ENCODE results near the gene LARGE1. TPM values are rescaled to one million over a fixed set of nuclear protein-coding genes. Genes with fewer than 3 reads are reported as not detected.
"Not testable (repeated sequence)": the region's sequence is repeated elsewhere in the genome, so short reads cannot be mapped to it uniquely, and the experiment has no call there.

The LARGE1 gene
- polyA plus RNA-seq, 4 donors, result 24.6 to 29.6 (median 26.8) TPM

DNA sequence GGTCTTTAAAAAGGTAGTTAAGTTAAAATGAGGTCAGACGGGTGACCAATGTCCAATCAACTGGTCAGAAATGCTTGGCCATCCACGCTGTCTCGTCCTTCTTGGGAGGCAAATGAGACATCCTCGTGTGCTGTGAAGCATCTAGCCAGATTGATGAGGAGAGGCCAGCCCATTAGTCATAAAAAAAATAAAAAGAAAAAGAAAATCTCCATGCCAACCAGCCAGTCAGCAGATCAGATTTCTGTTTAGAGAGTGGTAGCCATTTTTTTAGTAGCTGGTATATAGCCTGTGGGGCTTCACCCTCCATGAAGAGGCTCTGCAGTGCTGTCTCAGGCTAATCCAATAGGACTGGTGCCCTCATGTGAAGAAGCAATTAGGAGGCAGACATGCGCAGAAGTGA is 519.0 kb downstream of the LARGE1 start:
- DNase-seq (ENCODE audit: low read depth in 4 of 4, low spot score in 2 of 4), result no peak

DNA sequence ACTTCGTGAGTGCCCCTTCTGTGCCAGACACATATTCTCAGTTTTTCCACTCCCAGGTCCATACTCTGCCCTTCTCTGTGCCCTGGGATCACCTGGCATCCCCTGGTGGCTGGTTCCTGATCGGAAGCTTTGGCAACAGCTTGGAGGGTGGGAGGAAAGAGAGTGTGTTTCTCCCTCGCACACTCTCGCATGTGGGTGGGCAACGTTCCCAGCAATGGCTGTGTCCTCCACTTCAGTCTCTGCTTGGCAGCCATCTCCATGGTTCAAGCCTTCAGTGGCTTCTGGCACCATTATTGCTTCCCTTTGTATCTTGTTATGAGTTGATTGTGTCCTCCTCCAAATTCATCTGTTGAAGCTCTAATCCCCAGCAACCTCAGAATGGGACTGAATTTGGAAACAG is 519.4 kb downstream of the LARGE1 start:
- no peak for DNase-seq (ENCODE audit: low read depth in 4 of 4, low spot score in 2 of 4)

DNA sequence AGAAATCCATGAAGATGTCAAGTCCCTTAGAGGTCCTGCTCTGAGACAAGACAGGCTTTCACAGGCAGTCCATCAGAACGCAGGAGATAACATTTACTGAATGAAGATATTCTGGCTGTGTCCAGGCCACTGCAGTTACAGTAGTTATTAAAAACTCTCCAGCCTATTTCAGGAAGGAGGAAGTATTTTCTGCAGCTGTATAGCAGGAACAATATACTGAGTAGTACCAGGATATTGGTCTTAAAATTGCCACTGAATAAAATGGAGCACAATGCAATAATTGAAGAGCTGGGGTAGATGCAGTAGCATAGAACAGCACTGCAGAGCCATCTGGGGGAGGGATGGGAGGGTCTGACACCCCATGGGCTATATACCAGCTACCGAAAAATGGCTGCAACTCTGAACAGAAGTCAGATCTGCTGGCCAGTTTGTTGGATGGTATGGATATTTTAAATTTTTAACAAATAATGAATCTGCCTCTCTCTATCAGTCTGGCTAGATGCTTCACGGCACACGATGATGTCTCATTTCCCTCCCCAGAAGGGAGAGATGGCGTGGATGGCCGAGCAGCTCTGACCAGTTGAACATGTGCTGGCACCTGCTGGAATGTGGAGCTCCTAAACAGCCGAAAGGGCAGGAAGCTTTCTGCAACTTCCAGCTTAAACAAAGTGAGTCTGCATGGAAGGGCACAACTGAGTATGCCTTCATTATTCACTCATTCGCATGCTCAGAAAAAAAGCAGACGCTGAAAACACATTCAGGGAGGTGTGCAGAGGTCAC is 520.0 kb downstream of the LARGE1 start:
- no peak for DNase-seq (ENCODE audit: low read depth in 4 of 4, low spot score in 2 of 4)

DNA sequence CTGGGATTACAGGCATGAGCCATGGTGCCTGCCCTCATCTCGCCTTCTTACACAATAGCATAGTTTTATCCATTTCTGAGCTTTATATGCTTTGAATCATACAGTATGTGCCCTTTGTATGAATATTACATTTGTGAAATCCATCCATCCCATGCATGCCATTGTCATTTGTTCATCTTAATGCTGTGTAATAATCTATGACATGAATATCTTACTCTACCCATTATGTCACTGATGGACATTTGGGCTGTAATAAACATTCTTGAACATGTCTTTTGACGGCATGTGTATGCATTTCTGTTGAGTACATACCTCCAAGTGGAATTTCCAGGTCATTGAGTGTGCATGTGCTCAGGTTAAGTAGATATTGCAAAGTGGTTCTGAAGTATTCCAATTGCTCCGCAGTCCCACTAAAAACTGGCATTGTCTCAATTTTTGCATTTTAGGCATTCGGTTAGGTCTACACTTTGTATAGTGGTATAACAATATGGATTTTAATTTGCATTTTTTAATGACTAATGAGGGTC is 522.8 kb downstream of the LARGE1 start:
- no peak for DNase-seq (ENCODE audit: low read depth in 4 of 4, low spot score in 2 of 4)

DNA sequence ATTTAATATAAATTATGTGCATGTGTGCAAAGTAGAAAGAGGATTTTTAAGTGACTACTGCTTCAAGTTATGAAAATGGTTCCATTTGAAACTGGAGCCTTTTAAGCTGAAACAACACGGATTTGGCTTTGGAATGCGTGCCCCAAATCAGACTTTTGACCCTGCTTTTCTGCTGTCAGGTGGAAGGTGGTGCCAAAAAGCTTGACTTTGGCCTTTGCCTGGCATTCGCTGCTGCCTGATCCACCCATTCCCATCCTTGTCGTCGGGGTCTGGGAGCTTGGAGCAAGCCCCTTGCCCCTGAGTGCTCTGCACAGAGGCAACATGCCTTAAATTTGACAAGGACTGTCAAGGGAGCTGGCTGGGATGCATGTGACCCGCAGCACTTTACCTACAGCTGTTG is 526.8 kb downstream of the LARGE1 start:
- no peak for DNase-seq (ENCODE audit: low read depth in 4 of 4, low spot score in 2 of 4)

DNA sequence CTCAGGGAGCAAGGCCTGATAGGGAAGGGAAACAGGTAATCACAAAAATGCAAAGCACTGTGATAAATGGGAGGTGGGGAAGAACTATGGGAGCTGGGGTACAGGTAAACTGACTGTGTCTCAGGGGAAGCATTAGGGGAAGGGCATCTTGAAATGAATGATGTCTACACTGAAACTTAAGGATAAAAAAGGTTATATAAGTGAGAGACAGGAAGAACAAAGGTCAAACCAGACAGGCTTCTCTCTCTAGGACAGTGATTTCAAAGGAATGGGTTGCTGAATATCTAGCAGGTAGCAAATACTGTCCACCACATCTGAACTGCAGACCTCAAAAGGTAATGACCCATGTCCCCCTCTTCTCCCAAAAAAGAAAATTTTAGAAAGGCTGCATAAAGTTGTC is 529.0 kb downstream of the LARGE1 start:
- DNase-seq (ENCODE audit: low read depth in 4 of 4, low spot score in 2 of 4), result no peak

DNA sequence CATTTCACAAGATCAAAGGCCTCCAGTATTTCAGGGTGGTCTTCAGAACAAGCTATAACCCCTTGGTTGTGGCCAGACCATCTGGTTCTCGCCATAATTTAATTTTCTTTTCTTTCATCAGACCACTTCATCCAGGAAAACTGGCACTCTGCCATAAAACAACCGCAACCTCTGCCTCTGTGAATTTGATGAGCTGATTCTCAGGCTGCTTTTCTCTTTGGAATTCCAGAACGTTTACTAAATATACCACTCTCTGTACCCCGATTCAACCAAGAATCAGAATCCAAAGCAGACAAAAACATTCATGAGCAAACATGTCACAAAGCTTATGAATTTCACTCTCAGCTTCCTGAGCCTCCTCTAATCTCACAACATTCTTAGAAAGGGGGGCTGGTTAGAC is 530.3 kb downstream of the LARGE1 start:
- no peak for DNase-seq (ENCODE audit: low read depth in 4 of 4, low spot score in 2 of 4)

DNA sequence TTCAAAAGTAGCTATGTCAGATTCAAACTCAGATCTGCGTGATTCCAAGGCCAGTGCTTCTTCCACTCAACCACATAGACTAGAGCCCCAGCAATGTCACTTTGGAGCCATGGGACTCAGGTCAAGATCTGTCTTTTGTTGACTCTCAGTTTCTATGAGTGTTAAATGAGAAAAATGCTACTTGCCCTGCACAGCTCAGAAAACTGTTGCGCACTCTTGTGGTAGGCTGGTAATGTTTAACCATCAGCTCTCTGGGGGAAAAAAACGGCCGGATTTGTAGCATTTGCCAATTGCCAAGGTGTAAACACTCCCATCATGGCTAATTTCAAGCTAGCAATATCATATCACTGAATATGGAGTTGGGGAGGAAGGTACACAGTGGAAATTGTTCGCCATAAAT is 534.0 kb downstream of the LARGE1 start:
- DNase-seq (ENCODE audit: low read depth in 4 of 4, low spot score in 2 of 4), result no peak

DNA sequence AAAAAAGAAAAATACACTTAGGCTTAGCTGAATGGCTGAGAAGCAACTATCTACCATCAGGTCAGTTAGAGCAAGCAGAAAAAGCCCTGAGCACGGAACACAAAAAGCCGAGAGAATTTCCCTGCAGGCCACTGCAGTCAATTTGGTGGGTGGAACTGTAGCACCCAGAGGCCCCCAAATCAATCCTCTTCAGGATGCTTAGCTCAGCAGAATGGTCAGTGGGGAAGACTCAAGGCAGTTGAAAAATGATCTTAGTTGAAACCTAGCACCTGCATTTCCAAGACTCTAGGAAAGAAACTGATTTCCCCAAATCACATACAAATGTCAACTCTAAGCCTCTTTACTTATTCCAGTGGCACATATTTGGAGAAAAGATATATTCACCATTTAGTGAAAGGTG is 534.7 kb downstream of the LARGE1 start:
- no peak for DNase-seq (ENCODE audit: low read depth in 4 of 4, low spot score in 2 of 4)

DNA sequence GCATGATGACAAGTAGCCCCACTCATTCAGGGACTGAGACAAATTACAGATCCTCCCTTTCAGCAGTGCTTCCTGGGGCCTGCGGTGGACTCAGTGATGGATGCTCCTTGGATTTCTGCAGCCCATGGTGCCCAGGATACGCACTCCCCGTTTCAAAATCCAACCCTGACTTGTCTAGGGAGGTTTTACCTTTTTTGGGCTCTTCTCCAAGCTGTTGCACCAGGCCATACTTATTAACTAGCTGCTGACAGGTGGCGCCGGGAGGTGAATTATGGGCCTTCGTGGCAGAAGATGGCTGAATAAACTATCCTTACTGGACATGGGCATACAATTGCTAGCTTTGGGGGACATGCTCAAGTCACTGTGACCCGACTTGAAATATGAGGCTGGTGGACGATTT is 537.8 kb downstream of the LARGE1 start:
- no peak for DNase-seq (ENCODE audit: low read depth in 4 of 4, low spot score in 2 of 4)

DNA sequence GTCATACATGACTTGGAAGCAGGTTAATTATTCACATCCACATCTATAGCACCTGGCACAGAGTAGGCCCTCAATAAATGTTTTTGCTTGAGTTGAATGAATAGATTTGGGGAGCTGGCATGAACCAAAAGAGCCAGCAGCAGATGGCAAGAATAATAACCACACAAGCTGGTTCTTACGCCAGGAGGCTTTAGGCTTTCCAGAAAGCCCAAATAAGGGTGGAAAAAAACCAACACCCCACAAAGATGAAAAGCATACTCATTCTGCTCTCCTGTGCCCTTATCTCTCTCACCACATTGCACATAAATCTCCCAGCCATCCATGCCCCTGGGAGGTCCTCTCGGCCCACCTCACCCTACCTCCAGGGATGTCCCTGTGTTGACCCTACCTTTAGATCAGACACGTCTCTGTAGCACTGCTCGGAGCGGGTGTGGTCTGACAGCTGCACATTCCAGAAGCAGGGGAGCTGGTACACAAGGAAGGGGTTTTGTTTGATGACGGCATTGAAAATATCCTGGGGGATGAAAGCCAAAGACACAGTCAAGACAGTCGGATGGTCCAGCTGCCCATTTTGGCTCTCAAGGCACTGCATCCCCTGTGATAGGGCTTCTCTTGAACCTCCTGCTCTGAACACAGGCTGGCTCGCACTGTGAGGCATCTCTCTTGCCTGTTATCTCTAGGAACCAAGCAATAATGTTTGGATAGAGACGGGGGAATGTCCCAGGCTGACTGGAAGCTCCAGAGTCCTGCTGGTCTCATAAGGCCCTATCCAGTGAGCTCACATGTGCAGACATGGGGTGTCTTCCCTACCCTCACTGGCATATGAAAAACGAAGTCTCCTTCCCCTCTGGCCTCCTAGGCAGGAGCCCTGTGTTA is 538.5 kb downstream of the LARGE1 start:
- no peak for DNase-seq (ENCODE audit: low read depth in 4 of 4, low spot score in 2 of 4)

DNA sequence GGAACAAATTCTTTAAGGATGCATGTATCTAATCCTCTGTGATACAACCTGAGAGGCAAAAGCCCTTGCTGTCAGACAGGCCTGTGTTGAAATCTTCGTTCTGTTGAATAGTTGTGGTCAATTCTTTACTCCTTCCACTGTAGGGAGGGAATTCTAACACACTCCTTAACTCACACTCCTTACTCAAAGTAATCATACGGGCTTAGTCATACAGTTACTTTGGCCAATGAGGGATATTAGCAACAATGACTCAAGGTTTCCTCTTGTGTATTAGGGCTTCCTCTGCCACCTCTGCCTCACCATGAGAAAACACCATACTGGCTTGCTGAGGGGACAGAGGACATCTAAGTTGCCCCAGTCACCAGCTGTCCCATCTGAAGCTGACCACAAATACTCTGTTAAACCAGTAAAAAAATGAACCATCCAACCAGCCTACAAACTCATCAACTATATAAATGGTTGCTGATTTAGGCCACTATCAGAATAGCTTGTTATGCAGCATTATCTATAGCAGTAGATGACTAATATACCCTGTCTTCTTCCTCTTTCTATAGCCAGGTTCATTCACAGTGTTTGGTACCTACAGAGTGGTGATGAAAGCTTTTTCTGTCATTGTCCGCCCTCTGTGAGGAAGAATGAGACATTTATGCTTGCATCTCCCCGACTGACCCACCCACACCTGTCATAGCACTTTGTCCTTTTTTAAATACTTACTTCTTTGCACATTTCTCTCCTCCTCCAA is 539.3 kb downstream of the LARGE1 start:
- no peak for DNase-seq (ENCODE audit: low read depth in 4 of 4, low spot score in 2 of 4)

DNA sequence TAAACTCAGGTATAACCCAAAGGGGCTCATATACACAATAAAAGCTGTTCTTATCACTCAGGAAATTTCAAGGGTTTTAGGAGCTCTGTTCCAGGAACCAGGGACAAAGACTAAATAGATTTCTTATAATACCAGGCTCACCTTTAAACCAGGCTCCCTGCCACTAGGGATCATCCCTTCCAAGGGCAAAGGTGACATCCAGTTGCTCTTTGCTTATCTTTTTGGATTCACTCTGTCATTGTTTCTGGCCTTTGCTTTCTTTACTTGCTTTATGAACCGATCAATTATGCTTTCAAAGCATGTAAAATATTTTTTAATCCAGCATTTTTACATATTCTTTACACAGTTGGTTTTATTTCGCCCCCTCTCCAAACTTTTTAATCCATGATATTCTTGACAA is 540.4 kb downstream of the LARGE1 start:
- DNase-seq (ENCODE audit: low read depth in 4 of 4, low spot score in 2 of 4), result no peak

DNA sequence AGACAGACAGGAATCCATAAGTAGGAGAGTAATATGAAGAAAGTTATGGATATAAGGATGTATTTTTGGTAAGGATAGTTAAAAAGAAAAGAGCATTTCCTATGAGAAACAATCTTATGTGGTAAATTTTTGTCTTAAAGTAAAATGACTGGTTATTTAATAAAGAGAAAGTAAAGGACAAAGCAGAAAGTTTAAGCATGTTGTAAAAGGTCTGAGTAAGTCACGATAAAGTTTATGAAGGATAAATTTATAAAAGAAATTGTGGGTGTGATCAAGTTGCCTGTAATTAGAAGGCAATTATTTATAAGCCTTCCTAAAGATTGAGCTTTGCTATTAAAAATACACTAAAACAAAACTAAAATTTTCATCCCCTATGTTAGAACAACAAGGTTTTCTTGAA is 547.4 kb downstream of the LARGE1 start:
- DNase-seq (ENCODE audit: low read depth in 4 of 4, low spot score in 2 of 4), result no peak

DNA sequence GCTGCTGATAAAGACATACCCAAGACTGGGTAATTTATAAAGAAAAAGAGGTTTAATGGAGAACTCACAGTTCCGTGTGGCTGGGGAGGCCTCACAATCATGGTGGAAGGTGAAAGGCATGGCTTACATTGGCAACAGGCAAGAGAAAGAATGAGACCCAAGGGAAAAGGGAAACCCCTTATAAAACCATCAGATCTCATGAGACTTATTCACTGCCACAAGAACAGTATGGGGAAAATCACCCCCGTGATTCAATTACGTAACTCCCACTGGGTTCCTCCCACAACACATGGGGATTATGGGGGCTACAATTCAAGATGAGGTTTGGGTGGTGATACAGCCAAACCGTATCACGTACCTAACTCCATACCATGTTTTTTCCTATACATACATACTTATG is 557.0 kb downstream of the LARGE1 start:
- not testable (repeated sequence) for DNase-seq (ENCODE audit: low read depth in 4 of 4, low spot score in 2 of 4)

DNA sequence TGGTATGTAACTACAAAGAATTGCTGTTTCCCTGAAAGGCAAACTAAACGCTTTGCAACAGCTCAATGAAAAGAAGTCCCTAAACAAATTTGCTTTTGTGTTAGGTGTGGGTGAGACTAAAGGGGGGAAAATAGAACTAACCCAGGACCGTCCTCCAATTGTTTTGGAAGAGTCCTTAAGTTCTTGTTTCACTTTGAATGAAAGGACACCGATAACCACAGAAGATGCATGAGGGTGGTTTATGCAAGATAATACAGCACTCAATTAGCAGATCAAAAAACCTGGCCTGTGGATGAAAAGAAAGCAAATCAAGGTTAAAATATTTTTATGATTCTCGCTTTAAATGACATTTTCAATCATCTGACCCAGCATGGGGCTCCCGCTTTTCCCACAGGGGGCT is 557.6 kb downstream of the LARGE1 start:
- DNase-seq (ENCODE audit: low read depth in 4 of 4, low spot score in 2 of 4), result no peak

DNA sequence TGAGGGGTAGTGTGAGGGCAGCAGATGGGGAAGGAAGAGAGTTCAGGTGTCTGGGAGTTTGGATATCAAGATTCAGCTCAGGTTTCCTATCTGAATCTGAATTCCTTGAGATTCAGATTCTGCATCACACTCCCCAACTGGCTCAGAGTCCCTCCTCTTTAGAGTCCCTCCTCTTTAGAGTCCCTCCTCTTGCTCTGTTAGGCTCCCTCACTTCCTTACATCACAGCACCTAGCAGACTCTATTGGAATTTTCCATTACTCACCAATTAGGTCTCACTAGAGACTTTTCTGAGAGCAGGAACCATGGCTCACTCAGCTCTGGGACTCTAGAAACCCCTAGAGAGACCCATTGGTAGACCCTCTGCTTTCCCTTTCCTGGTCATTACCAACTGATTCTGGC is 558.7 kb downstream of the LARGE1 start:
- DNase-seq (ENCODE audit: low read depth in 4 of 4, low spot score in 2 of 4), result no peak

DNA sequence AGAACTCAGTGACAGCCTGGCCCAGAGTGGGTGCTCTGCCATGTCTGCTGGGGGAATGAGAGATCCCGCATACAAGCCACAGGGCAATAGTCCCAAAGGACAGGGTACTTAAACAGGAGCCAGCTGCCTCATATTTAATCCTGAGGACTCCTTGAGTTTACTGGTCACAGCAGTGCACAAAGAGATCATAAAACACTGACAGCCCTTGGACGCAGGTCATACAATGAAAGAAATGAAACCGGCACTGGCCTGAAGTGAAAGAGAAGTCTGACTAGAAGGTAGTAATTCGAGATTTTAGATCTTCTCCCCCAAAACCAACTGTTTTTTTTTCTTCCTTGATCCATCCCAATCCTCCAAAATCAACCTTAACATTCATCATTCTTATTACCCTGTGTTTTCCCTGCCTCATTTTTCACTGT is 562.3 kb downstream of the LARGE1 start:
- peak; percentile 36 to 81 (median 65) for DNase-seq (ENCODE audit: low read depth in 4 of 4, low spot score in 2 of 4)

DNA sequence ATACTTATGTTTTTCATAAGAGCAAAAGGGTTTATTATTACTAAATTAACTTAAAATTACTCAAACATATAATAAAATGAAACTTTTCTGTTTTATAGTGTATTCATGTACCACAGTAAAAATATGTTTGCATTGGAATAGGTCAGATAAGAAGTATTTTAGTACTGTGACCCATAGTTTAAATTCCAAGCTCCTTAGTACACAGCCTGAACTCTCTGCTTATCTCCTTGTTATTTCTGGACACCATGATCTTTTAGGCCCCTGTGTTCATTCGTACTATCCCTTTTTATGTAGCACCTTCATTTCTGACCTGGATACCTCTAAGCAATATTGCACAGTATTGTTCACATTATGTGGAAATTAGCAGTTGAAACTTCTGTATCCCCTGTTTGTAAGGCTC is 565.3 kb downstream of the LARGE1 start:
- no peak for DNase-seq (ENCODE audit: low read depth in 4 of 4, low spot score in 2 of 4)

DNA sequence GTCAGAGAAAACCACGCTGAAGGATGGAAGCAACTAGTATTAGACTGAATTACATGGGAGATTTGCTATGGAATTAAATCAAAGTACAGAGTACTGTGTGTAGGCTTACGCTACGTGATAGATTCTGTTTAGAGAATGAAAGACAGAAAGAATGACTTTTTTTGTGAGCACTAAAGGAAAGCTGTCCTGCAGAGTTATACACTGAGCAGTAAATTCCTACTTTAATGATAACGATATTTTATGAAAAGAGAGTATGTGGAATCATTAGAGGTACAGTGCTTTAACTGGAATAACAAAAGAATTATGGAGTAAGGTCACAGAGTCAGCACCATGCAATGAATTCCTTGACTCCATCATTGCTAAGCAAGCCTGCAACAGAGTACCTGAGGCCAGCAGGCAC is 566.8 kb downstream of the LARGE1 start:
- no peak for DNase-seq (ENCODE audit: low read depth in 4 of 4, low spot score in 2 of 4)

DNA sequence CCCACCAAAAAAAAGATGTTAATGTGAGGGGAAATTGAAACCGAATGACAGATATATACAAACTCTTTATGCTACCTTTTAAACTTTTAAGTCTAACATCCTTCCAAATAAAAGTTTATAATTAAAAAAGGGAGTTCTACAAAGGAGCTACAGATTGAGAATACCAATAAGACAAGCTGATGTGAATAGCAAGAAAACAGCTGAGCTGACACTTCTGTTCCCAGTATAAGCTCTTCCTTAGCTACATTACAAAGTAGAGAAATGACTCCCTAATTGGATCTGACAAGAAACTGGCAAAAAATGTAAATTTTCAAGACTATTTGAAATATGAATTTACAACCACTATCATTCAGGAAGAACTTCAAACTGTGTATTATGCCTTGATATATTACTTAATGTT is 567.5 kb downstream of the LARGE1 start:
- DNase-seq (ENCODE audit: low read depth in 4 of 4, low spot score in 2 of 4), result no peak

Measured in left renal cortex interstitium (tissue), 4 donors.